Measurements from ENCODE around the gene ARHGAP15. TPM values are rescaled to one million over a fixed set of nuclear protein-coding genes. Genes with fewer than 3 reads are reported as not detected.

Gene ARHGAP15
- total RNA-seq, 1 experiment from 2014 or later, result 0.42 TPM

DNA sequence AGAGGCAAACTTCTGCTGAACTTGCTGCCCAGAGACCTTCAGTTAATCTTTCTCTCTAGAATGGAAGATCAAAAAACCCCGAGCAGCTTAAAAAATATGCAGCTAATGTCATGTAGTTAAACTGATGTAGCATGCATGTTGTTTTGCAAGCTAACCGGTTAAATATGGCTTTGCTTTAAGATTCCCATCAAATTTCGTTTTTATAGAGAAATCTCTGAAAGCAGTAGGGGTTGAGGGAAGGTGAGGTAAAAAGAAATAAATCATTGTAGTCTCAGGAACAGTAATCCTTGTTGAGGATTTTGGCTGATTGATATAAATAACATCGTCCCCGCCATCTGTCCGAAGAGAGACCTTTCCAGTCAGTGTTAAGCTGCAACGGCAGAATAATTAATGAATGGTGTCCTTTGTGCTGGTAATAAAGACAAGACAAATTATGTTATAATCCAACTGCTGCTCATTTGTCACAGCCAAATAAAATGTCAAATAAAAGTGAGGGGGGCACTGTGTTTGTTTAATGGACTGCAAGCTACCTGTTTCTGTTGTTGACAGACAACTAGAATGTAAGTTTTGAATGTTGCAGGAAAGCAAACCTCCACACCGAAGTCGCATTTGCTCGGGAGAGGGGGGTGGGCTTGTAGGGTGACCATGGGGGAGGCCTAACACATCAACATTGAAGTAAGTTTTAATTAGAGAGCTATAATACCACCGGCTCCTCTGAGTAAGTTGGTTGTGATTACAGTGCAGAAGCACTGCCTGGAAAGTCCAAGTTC lies 555.5 kb downstream of the ARHGAP15 start:
- ChIA-PET RAD21 (ENCODE audit: low non-redundant PET in 1 of 2, low total read pairs in 2 of 2, uncharacterized antibody in 2 of 2, unreplicated experiment in 2 of 2) (no interaction called here), POLR2A (no interaction called here), CTCF (no interaction called here)
- Histone ChIP-seq H3K27me3 (ENCODE audit: insufficient read depth, low read length) (no peaks in the 10 kb centered on the region), H2AFZ (ENCODE audit: low read depth, low read length, poor library complexity, severe bottlenecking) (no peak overlapping the region), H4K20me1 (ENCODE audit: insufficient read depth) (no peaks in the 10 kb centered on the region), H3K79me2 (ENCODE audit: insufficient read depth, low read length) (no peaks in the 10 kb centered on the region), H3K9me3 (ENCODE audit: control insufficient read depth in 1 of 2, insufficient read depth in 1 of 2, low read depth in 1 of 2, low read length in 2 of 2) (no peaks in the 10 kb centered on the region), H3K4me1 (ENCODE audit: control insufficient read depth in 1 of 2, insufficient read depth in 2 of 2, low read length in 2 of 2) (no peaks in the 10 kb centered on the region), H3K36me3 (ENCODE audit: control insufficient read depth in 1 of 2, insufficient read depth in 2 of 2, low read length in 2 of 2) (no peaks in the 10 kb centered on the region), H3K9ac (ENCODE audit: low read length) (no peak overlapping the region), H3K9me2 (ENCODE audit: insufficient read depth) (no peaks in the 10 kb centered on the region), H3K27ac (ENCODE audit: low read depth, low read length) (no peak overlapping the region), H3K4me3 (replicated peaks in 1 of 2; ENCODE audit: low read depth in 1 of 2, low read length in 2 of 2) (no peak overlapping the region), H3K4me2 (ENCODE audit: low read length) (no peak overlapping the region)
- DNase-seq (ENCODE audit: low read depth, low spot score) (no peak), ATAC-seq (no peak)
- no TSS peak for BruUV-seq (replicated peaks)
- TF ChIP-seq ZFX (IDR thresholded peaks at IDR 0.05), result no peak
- no peak for TF ChIP-seq ZNF274 (IDR thresholded peaks at IDR 0.05; ENCODE audit: low read depth, low read length)
- no peak for TF ChIP-seq SIN3A (IDR thresholded peaks at IDR 0.05; ENCODE audit: low read depth)
- TF ChIP-seq CEBPB (IDR thresholded peaks at IDR 0.05; ENCODE audit: low read depth), result no peak
- TF ChIP-seq SP1 (IDR thresholded peaks at IDR 0.05; ENCODE audit: low read depth), result no peak
- no peak for TF ChIP-seq POLR2A (IDR thresholded peaks at IDR 0.05; ENCODE audit: borderline replicate concordance, extremely low read depth, insufficient read depth, insufficient read length)
- no peak for TF ChIP-seq CTCF (IDR thresholded peaks at IDR 0.05 in 2 of 3, conservative IDR thresholded peaks at IDR 0.05 in 1 of 3; ENCODE audit: borderline replicate concordance in 1 of 3, insufficient read depth in 1 of 3, low read depth in 2 of 3, low read length in 2 of 3)
- TF ChIP-seq MAX (IDR thresholded peaks at IDR 0.05), result no peak
- TF ChIP-seq RAD21 (IDR thresholded peaks at IDR 0.05; ENCODE audit: low read depth), result no peak
- TF ChIP-seq POLR2AphosphoS5 (IDR thresholded peaks at IDR 0.05; ENCODE audit: low read depth, low read length), result no peak
- TF ChIP-seq SRF (IDR thresholded peaks at IDR 0.05; ENCODE audit: low read depth), result no peak
- TF ChIP-seq, protein P1, sequence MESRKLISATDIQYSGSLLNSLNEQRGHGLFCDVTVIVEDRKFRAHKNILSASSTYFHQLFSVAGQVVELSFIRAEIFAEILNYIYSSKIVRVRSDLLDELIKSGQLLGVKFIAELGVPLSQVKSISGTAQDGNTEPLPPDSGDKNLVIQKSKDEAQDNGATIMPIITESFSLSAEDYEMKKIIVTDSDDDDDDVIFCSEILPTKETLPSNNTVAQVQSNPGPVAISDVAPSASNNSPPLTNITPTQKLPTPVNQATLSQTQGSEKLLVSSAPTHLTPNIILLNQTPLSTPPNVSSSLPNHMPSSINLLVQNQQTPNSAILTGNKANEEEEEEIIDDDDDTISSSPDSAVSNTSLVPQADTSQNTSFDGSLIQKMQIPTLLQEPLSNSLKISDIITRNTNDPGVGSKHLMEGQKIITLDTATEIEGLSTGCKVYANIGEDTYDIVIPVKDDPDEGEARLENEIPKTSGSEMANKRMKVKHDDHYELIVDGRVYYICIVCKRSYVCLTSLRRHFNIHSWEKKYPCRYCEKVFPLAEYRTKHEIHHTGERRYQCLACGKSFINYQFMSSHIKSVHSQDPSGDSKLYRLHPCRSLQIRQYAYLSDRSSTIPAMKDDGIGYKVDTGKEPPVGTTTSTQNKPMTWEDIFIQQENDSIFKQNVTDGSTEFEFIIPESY (IDR thresholded peaks at IDR 0.05; ENCODE audit: extremely low read depth, insufficient replicate concordance, low read length), result no peak
- no peak for TF ChIP-seq EZH2 (IDR thresholded peaks at IDR 0.05)
- no peak for TF ChIP-seq EGR1 (IDR thresholded peaks at IDR 0.05; ENCODE audit: low read depth)
- TF ChIP-seq, protein P2, sequence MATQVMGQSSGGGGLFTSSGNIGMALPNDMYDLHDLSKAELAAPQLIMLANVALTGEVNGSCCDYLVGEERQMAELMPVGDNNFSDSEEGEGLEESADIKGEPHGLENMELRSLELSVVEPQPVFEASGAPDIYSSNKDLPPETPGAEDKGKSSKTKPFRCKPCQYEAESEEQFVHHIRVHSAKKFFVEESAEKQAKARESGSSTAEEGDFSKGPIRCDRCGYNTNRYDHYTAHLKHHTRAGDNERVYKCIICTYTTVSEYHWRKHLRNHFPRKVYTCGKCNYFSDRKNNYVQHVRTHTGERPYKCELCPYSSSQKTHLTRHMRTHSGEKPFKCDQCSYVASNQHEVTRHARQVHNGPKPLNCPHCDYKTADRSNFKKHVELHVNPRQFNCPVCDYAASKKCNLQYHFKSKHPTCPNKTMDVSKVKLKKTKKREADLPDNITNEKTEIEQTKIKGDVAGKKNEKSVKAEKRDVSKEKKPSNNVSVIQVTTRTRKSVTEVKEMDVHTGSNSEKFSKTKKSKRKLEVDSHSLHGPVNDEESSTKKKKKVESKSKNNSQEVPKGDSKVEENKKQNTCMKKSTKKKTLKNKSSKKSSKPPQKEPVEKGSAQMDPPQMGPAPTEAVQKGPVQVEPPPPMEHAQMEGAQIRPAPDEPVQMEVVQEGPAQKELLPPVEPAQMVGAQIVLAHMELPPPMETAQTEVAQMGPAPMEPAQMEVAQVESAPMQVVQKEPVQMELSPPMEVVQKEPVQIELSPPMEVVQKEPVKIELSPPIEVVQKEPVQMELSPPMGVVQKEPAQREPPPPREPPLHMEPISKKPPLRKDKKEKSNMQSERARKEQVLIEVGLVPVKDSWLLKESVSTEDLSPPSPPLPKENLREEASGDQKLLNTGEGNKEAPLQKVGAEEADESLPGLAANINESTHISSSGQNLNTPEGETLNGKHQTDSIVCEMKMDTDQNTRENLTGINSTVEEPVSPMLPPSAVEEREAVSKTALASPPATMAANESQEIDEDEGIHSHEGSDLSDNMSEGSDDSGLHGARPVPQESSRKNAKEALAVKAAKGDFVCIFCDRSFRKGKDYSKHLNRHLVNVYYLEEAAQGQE (IDR thresholded peaks at IDR 0.05; ENCODE audit: low read depth), result no peak
- no peak for TF ChIP-seq EZH2phosphoT487 (IDR thresholded peaks at IDR 0.05; ENCODE audit: borderline replicate concordance)
- intact Hi-C loops (cut with micrococcal nuclease), result no loop called here
